ENCODE results near the gene ATXN1. TPM values are rescaled to one million over a fixed set of nuclear protein-coding genes. Genes with fewer than 3 reads are reported as not detected.

The ATXN1 gene
- total RNA-seq, 4 donors from 2014 or later = 16.3 to 52.2 (median 25.7) TPM

- intact Hi-C loops (cut with DNase I; ENCODE audit: low total_unique reads) = no loop called here
- H3K4me3 ChIP-seq (ENCODE audit: low read depth, poor library complexity, severe bottlenecking) = no peak overlapping the region
- DNase-seq (ENCODE audit: low spot score in 2 of 2) = no peak
- TF ChIP-seq CTCF (IDR thresholded peaks at IDR 0.05) (no peak), POLR2A (IDR thresholded peaks at IDR 0.05) (no peak)
- 33 to 62% methylated on average over 4 of the region's 4 CpGs for WGBS, 2 donors
Observed at GRCh38 chr6:16397623-16398022, 363.6 kb downstream of the ATXN1 start.

GRCh38 chr6:16396497-16397319 is 364.6 kb downstream of the ATXN1 start:
- WGBS, 2 donors = 86 to 93% methylated on average over 7 of the region's 7 CpGs
- H3K4me3 ChIP-seq (ENCODE audit: low read depth, poor library complexity, severe bottlenecking) = no peak overlapping the region
- TF ChIP-seq POLR2A (IDR thresholded peaks at IDR 0.05) (no peak), CTCF (IDR thresholded peaks at IDR 0.05) (no peak)
- intact Hi-C loops (cut with DNase I; ENCODE audit: low total_unique reads) = no loop called here
- DNase-seq (ENCODE audit: low spot score in 2 of 2) = no peak

GRCh38 chr6:16394632-16395031 is 366.6 kb downstream of the ATXN1 start:
- H3K4me3 ChIP-seq (ENCODE audit: low read depth, poor library complexity, severe bottlenecking) = no peak overlapping the region
- WGBS, 2 donors = 93 to 98% methylated on average over 2 of the region's 2 CpGs
- DNase-seq (ENCODE audit: low spot score in 2 of 2) = no peak
- TF ChIP-seq CTCF (IDR thresholded peaks at IDR 0.05) (no peak), POLR2A (IDR thresholded peaks at IDR 0.05) (no peak)
- intact Hi-C loops (cut with DNase I; ENCODE audit: low total_unique reads) = no loop called here

GRCh38 chr6:16393326-16393725 is 367.9 kb downstream of the ATXN1 start:
- intact Hi-C loops (cut with DNase I; ENCODE audit: low total_unique reads) = no loop called here
- 95% methylated on average over 4 of the region's 4 CpGs for WGBS, 2 donors
- H3K4me3 ChIP-seq (ENCODE audit: low read depth, poor library complexity, severe bottlenecking) = no peak overlapping the region
- no peak for TF ChIP-seq POLR2A (IDR thresholded peaks at IDR 0.05)
- no peak for TF ChIP-seq CTCF (IDR thresholded peaks at IDR 0.05)
- no peak for DNase-seq (ENCODE audit: low spot score in 2 of 2)

- 67 to 70% methylated on average over 1 of the region's 1 CpG for WGBS, 2 donors
- TF ChIP-seq CTCF (IDR thresholded peaks at IDR 0.05) (no peak), POLR2A (IDR thresholded peaks at IDR 0.05) (no peak)
Observed at GRCh38 chr6:16392010-16392409, 369.2 kb downstream of the ATXN1 start.

More at GRCh38 chr6:16392010-16392409, 369.2 kb downstream of the ATXN1 start:
- intact Hi-C loops (cut with DNase I; ENCODE audit: low total_unique reads) = no loop called here
- no peak for DNase-seq (ENCODE audit: low spot score in 2 of 2)
- H3K4me3 ChIP-seq (ENCODE audit: low read depth, poor library complexity, severe bottlenecking) = no peak overlapping the region

Measured in lower leg skin (tissue), 4 donors.